Calu3 (cell line): Measurements from ENCODE around the gene COL6A2. TPM values are rescaled to one million over a fixed set of nuclear protein-coding genes. Genes with fewer than 3 reads are reported as not detected.
"Not testable (repeated sequence)": the region's sequence is repeated elsewhere in the genome, so short reads cannot be mapped to it uniquely, and the experiment has no call there.

ENCODE experiments used
- BruUV-seq: library from RNA; stranded (reverse); fragments of 400-500 nt; replicated peaks from 2 replicates; lab custom pipeline; 2021; lab: Mats Ljungman, UMichigan
- CTCF ChIA-PET: fragments of 300-600 bp; sonication (Branson Sonifier 250); formaldehyde crosslinking; loops from one replicate; lab custom pipeline; 2022; ENCODE audit warnings: antibody characterized with exemption; lab: Charles Lee
- DNase-seq: peaks from one replicate; pipeline ENCODE4 v3.0.0; 2022
- H3K27ac Mint-ChIP-seq: one replicate; pipeline ENCODE4 v1.8.0; 2022; ENCODE audit warnings: mixed read lengths; ENCODE audit not compliant: unreplicated experiment
- H3K27me3 Mint-ChIP-seq: one replicate; pipeline ENCODE4 v1.8.0; 2022; ENCODE audit warnings: mixed read lengths; ENCODE audit not compliant: unreplicated experiment
- H3K36me3 Mint-ChIP-seq: one replicate; pipeline ENCODE4 v1.8.0; 2022; ENCODE audit warnings: mild to moderate bottlenecking, moderate library complexity, mixed read lengths; ENCODE audit not compliant: insufficient read depth, unreplicated experiment
- H3K4me1 Mint-ChIP-seq: one replicate; pipeline ENCODE4 v1.8.0; 2022; ENCODE audit warnings: mild to moderate bottlenecking, low read depth, mixed read lengths; ENCODE audit not compliant: unreplicated experiment
- H3K4me3 Mint-ChIP-seq: one replicate; pipeline ENCODE4 v1.8.0; 2022; ENCODE audit warnings: mild to moderate bottlenecking, low read depth, moderate library complexity, mixed read lengths; ENCODE audit not compliant: unreplicated experiment
- H3K9me3 Mint-ChIP-seq: one replicate; pipeline ENCODE4 v1.8.0; 2022; ENCODE audit warnings: low read depth, mixed read lengths; ENCODE audit not compliant: unreplicated experiment
- intact Hi-C: fragments of 100-400 bp; cut with micrococcal nuclease; formaldehyde crosslinking; loops from one replicate; pipeline ENCODE4 v1.10.0; 2022; ENCODE audit not compliant: unreplicated experiment
- total RNA-seq: library from RNA; stranded (reverse); gene quantifications from 2 replicates; pipeline ENCODE4 v1.2.3, GENCODE V29; 2022
- TF ChIP-seq, protein P1 (sequence below): fragments of 200-600 bp; IDR thresholded peaks from one replicate; pipeline ENCODE4 v1.8.0; 2022; ENCODE audit warnings: antibody characterized with exemption; ENCODE audit not compliant: unreplicated experiment

The COL6A2 gene
- total RNA-seq, 1 experiment from 2014 or later, result 3.4 TPM

DNA sequence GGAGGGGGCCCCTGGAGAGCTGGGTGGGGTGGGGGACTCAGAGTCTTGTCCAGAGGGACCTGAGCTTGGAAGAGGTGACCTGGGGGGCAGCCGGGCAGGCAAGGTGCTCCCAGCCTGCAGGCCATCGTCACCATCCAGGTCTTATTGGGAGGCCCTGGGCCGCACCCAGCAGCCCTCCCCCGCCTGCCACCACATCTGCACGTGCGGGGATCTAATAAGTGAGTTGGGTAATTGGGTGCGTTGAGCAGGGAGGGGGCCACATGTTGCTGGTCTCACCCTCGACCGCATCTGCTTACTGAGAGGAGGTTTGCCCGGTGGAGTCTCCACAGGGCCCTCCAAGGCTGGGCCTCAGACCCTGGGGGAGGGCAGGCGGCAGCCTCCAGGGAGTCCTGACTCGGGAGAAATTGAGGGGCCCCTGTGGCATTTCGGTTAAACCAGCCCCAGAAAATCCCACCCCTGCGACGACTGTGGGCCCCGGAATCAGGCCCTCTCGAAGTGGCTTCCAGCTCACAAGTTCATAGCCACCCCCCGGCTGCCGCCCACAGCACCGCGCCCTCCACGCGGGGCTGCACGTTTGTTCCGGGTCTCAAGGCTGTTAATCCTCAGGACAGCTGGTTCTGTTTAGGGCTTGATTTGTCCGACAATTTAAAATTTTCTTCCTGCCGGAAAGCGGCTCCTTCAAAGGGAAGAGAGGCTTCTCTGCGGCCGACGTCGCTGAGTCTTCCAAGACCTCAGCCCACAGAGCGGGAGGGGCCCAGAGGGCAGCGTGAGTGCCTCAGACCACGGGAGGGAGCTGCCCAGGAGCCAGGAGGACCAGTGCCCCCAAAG is 14.7 kb upstream of the COL6A2 start:
- no TSS peak for BruUV-seq
- intact Hi-C loops, result no loop called here
- CTCF ChIA-PET, result no interaction called here
- Mint-ChIP-seq H3K36me3 (peaks cover 5% of the 10 kb centered on the region), H3K4me1 (no peaks in the 10 kb centered on the region), H3K27ac (no peak overlapping the region), H3K27me3 (peaks cover 13% of the 10 kb centered on the region), H3K9me3 (peaks cover 2% of the 10 kb centered on the region), H3K4me3 (no peak overlapping the region)
- DNase-seq, result no peak
- TF ChIP-seq, protein P1, sequence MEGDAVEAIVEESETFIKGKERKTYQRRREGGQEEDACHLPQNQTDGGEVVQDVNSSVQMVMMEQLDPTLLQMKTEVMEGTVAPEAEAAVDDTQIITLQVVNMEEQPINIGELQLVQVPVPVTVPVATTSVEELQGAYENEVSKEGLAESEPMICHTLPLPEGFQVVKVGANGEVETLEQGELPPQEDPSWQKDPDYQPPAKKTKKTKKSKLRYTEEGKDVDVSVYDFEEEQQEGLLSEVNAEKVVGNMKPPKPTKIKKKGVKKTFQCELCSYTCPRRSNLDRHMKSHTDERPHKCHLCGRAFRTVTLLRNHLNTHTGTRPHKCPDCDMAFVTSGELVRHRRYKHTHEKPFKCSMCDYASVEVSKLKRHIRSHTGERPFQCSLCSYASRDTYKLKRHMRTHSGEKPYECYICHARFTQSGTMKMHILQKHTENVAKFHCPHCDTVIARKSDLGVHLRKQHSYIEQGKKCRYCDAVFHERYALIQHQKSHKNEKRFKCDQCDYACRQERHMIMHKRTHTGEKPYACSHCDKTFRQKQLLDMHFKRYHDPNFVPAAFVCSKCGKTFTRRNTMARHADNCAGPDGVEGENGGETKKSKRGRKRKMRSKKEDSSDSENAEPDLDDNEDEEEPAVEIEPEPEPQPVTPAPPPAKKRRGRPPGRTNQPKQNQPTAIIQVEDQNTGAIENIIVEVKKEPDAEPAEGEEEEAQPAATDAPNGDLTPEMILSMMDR, result no peak

DNA sequence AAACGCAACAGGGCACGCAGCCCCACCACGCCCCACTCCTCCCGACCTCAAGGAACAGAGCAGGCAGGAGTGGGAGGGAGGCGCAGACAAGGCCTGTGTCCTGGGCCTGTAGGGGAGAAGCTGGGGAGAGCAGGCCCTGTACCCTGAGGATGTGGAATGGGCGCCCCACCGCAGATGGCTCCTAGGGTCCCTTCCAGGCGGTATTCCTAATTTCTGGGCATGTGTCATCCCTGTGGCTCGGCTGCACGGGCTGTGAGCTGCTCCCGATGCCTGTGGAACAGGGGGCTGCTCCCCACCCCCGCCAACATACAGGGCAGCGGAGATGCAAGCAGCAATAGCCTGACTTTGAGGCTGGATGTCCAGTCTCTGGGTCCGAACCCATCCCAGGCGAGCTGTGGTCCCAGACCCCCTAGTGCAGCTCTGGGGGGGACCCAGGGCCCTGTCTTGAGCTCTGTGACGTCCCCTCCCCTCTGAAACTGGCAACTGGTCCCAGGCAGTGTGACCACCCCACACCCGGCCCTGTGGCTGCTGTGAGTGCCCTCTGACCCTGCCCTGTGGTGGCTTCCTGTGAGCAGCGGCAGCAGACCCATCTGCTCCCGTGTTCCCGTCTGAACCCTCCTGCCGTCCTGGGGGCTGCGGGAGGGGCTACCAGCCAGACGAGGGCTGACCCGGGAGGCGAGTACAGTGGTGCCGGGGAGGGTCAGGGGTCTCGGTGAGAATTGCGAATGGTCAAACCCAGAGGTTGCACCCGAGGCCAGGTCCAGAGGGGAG is 13.9 kb upstream of the COL6A2 start:
- DNase-seq, result no peak
- TF ChIP-seq, protein P1, result no peak
- CTCF ChIA-PET, result no interaction called here
- no TSS peak for BruUV-seq
- peaks cover 5% of the 10 kb centered on the region for H3K36me3 Mint-ChIP-seq
- peaks cover 8% of the 10 kb centered on the region for H3K27me3 Mint-ChIP-seq
- intact Hi-C loops, result no loop called here
- peaks cover 6% of the 10 kb centered on the region for H3K9me3 Mint-ChIP-seq
- no peaks in the 10 kb centered on the region for H3K4me1 Mint-ChIP-seq
- no peak overlapping the region for H3K4me3 Mint-ChIP-seq
- no peak overlapping the region for H3K27ac Mint-ChIP-seq

DNA sequence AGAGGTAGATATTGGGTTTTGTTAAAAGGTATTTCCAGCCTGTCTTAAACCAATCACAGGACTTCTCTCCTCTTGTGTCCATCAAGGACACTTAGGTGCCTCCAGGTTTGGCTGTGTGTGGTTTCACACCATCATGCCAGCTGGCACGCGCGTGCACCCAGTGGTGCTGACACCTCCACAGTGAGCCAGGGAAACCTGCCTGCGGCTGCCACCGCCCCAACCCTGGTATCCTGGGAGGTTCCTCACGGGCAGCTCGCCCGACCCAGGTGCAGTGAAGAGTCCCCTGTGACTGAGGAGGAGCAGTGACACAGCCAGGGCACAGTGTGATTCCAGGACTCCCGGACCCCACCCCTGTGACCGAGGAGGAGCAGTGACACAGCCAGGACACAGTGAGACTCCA is 13.2 kb upstream of the COL6A2 start:
- intact Hi-C loops, result no loop called here
- H3K36me3 Mint-ChIP-seq, result peaks cover 5% of the 10 kb centered on the region
- no peaks in the 10 kb centered on the region for H3K4me1 Mint-ChIP-seq
- BruUV-seq, result no TSS peak
- peaks cover 6% of the 10 kb centered on the region for H3K9me3 Mint-ChIP-seq
- no peak overlapping the region for H3K4me3 Mint-ChIP-seq
- H3K27ac Mint-ChIP-seq, result no peak overlapping the region
- no peak for DNase-seq
- TF ChIP-seq, protein P1, result no peak
- peaks cover 8% of the 10 kb centered on the region for H3K27me3 Mint-ChIP-seq
- CTCF ChIA-PET, result no interaction called here

DNA sequence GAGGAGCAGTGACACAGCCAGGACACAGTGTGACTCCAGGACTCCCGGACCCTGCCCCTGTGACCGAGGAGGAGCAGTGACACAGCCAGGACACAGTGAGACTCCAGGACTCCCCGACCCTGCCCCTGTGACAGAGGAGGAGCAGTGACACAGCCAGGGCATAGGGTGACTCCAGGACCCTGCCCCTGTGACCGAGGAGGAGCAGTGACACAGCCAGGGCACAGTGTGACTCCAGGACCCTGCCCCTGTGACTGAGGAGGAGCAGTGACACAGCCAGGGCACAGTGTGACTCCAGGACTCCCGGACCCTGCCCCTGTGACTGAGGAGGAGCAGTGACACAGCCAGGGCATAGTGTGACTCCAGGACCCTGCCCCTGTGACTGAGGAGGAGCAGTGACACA is 12.7 kb upstream of the COL6A2 start:
- intact Hi-C loops, BruUV-seq, CTCF ChIA-PET, H3K4me1 Mint-ChIP-seq, H3K4me3 Mint-ChIP-seq, H3K36me3 Mint-ChIP-seq, DNase-seq, H3K9me3 Mint-ChIP-seq, H3K27ac Mint-ChIP-seq, H3K27me3 Mint-ChIP-seq: not testable (repeated sequence)
